ELF-1 (cell line): Measurements from ENCODE around the gene FURIN.
"Not testable (repeated sequence)": the region's sequence is repeated elsewhere in the genome, so short reads cannot be mapped to it uniquely, and the experiment has no call there.

Experiments
- DNase-seq: peaks from one replicate; pipeline ENCODE4 v3.0.0-alpha.2; 2016; ENCODE audit warnings: low read depth, low spot score

Gene FURIN

GRCh38 chr15:90901175-90902039, 33.0 kb downstream of the FURIN start:
- DNase-seq: no peak

- peak; percentile 85 for DNase-seq
Measured at GRCh38 chr15:90902040-90902839, 33.9 kb downstream of the FURIN start.

- DNase-seq: peak; percentile 64
Measured at GRCh38 chr15:90902840-90903732, 34.7 kb downstream of the FURIN start, which contains the start of gene MAN2A2. Gene MAN2A2, plus strand, starts transcription at chr15:90903302. Its CDS starts 906 bp downstream, at chr15:90904208.

- peak; percentile 82 for DNase-seq
Measured at GRCh38 chr15:90903733-90904536, 35.5 kb downstream of the FURIN start.

- DNase-seq: no peak
Measured at GRCh38 chr15:90904746-90905145, 36.4 kb downstream of the FURIN start.

GRCh38 chr15:90905306-90906180, 37.2 kb downstream of the FURIN start:
- no peak for DNase-seq

- DNase-seq: no peak
Measured at GRCh38 chr15:90906181-90906849, 37.9 kb downstream of the FURIN start.

GRCh38 chr15:90907051-90907660, 38.8 kb downstream of the FURIN start:
- DNase-seq: no peak

- no peak for DNase-seq
Measured at GRCh38 chr15:90907838-90908507, 39.6 kb downstream of the FURIN start.

GRCh38 chr15:90909449-90909848, 41.1 kb downstream of the FURIN start:
- DNase-seq: not testable (repeated sequence)

GRCh38 chr15:90909976-90910375, 41.6 kb downstream of the FURIN start:
- no peak for DNase-seq

- DNase-seq: no peak
Measured at GRCh38 chr15:90910441-90911301, 42.3 kb downstream of the FURIN start.

GRCh38 chr15:90911302-90911623, 42.9 kb downstream of the FURIN start:
- DNase-seq: no peak

- DNase-seq: no peak
Measured at GRCh38 chr15:90911906-90912769, 43.8 kb downstream of the FURIN start.

GRCh38 chr15:90912770-90913075, 44.3 kb downstream of the FURIN start:
- DNase-seq: no peak

- DNase-seq: no peak
Measured at GRCh38 chr15:90913398-90913944, 45.1 kb downstream of the FURIN start.
